BE2C (cell line): ENCODE results near the gene TECPR1.

Source experiments
- DNase-seq: peaks from one replicate; pipeline ENCODE4 v3.0.0-alpha.2; 2020
- H3K27me3 ChIP-seq: fragments of 250-450 bp; sonication (Bioruptor Pico); 2 replicates; pipeline ENCODE4 v1.5.1; 2020; ENCODE audit warnings: mild to moderate bottlenecking
- H3K36me3 ChIP-seq: fragments of 250-450 bp; sonication (Bioruptor Pico); 2 replicates; pipeline ENCODE4 v1.5.1; 2020; ENCODE audit warnings: mild to moderate bottlenecking
- H3K4me1 ChIP-seq: fragments of 250-450 bp; sonication (Bioruptor Pico); 2 replicates; pipeline ENCODE4 v1.5.1; 2020
- H3K4me3 ChIP-seq: 2 replicates; pipeline ENCODE4 v1.5.1; 2011; ENCODE audit warnings: low read depth, low read length
- H3K9me3 ChIP-seq: fragments of 250-450 bp; sonication (Bioruptor Pico); 2 replicates; pipeline ENCODE4 v1.5.1; 2020
- CTCF ChIP-seq: IDR thresholded peaks from 2 replicates; pipeline ENCODE4 v1.5.1; 2012; ENCODE audit warnings: mild to moderate bottlenecking, low read depth, low read length

The TECPR1 gene

DNA sequence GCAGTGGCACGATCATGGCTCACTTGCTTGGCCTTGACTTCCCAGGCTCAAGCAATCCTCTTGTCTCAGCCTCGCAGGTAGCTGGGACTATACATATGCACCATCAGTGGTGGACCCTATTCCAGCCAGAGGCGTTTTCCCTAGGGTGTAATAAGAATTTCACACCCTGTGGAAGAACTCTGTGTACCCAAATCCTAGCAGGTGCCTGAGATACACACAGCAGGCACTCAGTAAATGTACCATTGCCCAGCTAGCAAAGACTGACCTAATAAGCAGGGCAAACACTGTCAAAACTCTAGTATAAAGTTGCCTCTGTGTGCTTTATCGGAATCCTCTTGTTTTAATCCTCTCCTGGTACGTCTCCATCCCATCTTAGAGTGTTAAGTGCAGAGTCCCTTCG is 74.5 kb downstream of the TECPR1 start:
- no peak overlapping the region for H3K4me3 ChIP-seq
- H3K36me3 ChIP-seq, result no peaks in the 10 kb centered on the region
- no peak for DNase-seq
- H3K4me1 ChIP-seq, result no peaks in the 10 kb centered on the region
- no peaks in the 10 kb centered on the region for H3K27me3 ChIP-seq
- TF ChIP-seq CTCF, result no peak
- H3K9me3 ChIP-seq, result no peaks in the 10 kb centered on the region

DNA sequence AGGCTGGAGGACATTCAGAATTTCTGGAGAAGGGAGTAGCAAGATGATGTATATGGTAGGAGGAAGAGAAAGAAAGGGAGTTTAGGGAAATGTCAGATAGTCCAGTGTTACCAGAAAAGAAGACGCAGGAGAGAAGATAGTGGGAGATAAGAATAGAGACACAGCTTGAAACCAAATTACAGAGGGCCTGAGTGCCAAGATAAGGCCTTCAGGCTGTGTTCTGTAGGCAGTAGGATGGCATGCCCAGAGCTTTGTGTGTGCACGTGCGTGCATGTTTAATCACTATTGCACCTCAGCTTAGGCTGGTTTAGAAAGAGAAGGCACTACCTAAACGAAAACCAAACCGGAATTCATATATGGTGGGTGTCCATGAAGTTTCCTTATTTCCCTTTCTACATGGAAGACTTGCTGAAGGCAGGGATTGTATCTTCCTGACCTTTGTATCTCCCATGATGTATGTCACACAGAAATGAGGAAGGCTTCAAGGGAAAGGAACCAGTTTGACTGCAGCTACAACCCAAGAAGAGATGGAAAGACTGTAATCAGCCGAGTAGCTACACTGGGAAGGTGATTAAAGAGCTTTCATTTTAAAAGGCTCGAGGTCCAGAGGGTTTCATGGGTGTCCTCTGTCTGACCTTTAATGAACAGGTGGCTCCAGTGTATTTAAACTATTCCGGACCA is 76.6 kb downstream of the TECPR1 start:
- Histone ChIP-seq H3K27me3 (no peaks in the 10 kb centered on the region), H3K36me3 (no peaks in the 10 kb centered on the region)

GRCh38 chr7:98174334-98175259 is 77.4 kb downstream of the TECPR1 start:
- H3K36me3 ChIP-seq, result no peaks in the 10 kb centered on the region
- H3K4me1 ChIP-seq, result no peaks in the 10 kb centered on the region
- no peak for TF ChIP-seq CTCF
- H3K9me3 ChIP-seq, result no peaks in the 10 kb centered on the region
- no peak overlapping the region for H3K4me3 ChIP-seq
- DNase-seq, result no peak
- H3K27me3 ChIP-seq, result no peaks in the 10 kb centered on the region

More for the DNA sequence above, 76.6 kb downstream of the TECPR1 start:
- no peaks in the 10 kb centered on the region for H3K4me1 ChIP-seq
- TF ChIP-seq CTCF, result no peak
- H3K9me3 ChIP-seq, result no peaks in the 10 kb centered on the region
- no peak overlapping the region for H3K4me3 ChIP-seq
- DNase-seq, result no peak

DNA sequence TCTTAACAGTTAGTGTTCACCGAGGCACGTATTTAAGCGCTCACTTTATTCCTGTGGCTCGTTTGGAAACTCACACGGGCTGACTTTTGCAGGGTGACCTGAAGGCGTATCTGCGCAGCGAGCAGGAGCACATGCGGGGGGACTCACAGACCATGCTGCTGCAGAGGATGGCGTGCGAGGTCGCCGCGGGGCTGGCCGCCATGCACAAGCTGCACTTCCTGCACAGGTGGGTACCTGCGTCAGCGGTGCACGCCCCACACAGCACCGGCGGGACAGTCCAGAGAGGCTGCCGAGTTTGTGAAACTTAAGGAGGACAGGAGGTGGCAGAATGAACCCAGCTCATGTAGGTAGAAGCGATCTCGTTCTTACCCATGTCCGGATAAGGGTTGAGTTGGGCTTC is 80.6 kb downstream of the TECPR1 start:
- H3K4me1 ChIP-seq, result no peaks in the 10 kb centered on the region
- no peak for TF ChIP-seq CTCF
- no peak overlapping the region for H3K4me3 ChIP-seq
- no peaks in the 10 kb centered on the region for H3K36me3 ChIP-seq
- no peaks in the 10 kb centered on the region for H3K27me3 ChIP-seq
- no peaks in the 10 kb centered on the region for H3K9me3 ChIP-seq
- DNase-seq, result no peak

DNA sequence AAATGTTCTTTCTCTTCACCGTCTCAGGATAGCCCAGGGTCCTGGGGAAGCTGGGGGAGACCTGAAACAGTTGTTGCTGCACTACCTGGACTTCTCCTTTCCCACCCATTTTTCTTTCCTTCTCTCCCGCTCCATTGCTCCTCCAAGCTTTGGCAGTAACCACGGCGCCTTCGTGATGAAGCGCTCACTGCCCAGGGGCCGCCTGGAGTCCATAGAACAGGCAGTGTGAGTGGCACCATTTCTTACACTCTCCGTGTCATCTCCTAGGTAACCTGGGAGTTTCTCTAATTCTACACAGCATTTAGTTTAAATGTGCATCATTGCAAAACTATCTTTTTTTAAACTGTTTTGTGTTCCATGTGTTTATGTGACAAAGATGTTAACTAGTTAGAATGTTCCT is 81.1 kb downstream of the TECPR1 start:
- Histone ChIP-seq H3K4me1 (no peaks in the 10 kb centered on the region), H3K36me3 (no peaks in the 10 kb centered on the region)
- no peak for TF ChIP-seq CTCF

More for the DNA sequence above, 81.1 kb downstream of the TECPR1 start:
- DNase-seq, result no peak
- H3K27me3 ChIP-seq, result no peaks in the 10 kb centered on the region
- H3K9me3 ChIP-seq, result no peaks in the 10 kb centered on the region
- H3K4me3 ChIP-seq, result no peak overlapping the region
